ENCODE measurements around the gene COL26A1.
"Not testable (repeated sequence)": the region's sequence is repeated elsewhere in the genome, so short reads cannot be mapped to it uniquely, and the experiment has no call there.

- not testable (repeated sequence) for TF ChIP-seq CTCF (IDR thresholded peaks at IDR 0.05; ENCODE audit: insufficient read depth, low read length); REST (IDR thresholded peaks at IDR 0.05; ENCODE audit: insufficient replicate concordance, low read depth)
Observed at GRCh38 chr7:101491442-101491841, 128.8 kb downstream of the COL26A1 start.
